Measurements from ENCODE around the gene RASGEF1C.

DNA sequence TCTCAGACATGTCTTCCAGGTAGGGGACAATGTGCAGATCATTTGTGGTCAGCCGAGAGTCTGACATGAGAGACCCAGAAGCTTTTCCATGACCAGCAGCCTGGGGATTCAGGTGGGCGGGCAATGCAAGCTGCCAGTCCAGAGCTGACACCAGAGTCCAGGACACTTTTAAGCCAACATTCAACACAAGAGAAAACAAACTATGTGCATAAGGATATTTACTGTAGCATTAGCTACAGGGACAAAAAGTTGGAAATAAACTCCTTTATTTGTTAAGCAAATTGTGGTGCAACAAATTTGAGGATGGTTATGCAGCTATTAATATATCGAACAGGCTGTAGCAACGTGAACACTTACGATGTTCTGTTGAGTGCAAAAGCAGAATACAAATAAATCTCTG lies 127.5 kb downstream of the RASGEF1C start:
- TF ChIP-seq BCL3 (IDR thresholded peaks at IDR 0.05; ENCODE audit: borderline replicate concordance, insufficient read depth, low read depth, low read length, poor library complexity, severe bottlenecking), result no peak
- TF ChIP-seq FOXK2 (IDR thresholded peaks at IDR 0.05), result no peak
- no peak for TF ChIP-seq CHD4 (IDR thresholded peaks at IDR 0.05)
- no peak for TF ChIP-seq HDGF (IDR thresholded peaks at IDR 0.05)
- TF ChIP-seq EGR1 (IDR thresholded peaks at IDR 0.05; ENCODE audit: borderline replicate concordance in 1 of 2, low read depth in 2 of 2, low read length in 2 of 2), result no peak
- no peak for TF ChIP-seq CTCF (IDR thresholded peaks at IDR 0.05 in 2 of 3, conservative IDR thresholded peaks at IDR 0.05 in 1 of 3; ENCODE audit: control insufficient read depth in 2 of 3, extremely low read depth in 1 of 3, insufficient read depth in 1 of 3, low read depth in 3 of 3, low read length in 3 of 3)
- TF ChIP-seq RCOR1 (conservative IDR thresholded peaks at IDR 0.05; ENCODE audit: low read depth, low read length), result no peak
- no peak for TF ChIP-seq EZH2 (IDR thresholded peaks at IDR 0.05; ENCODE audit: borderline replicate concordance, control insufficient read depth, low read depth, low read length)
- TF ChIP-seq EP300 (IDR thresholded peaks at IDR 0.05; ENCODE audit: borderline replicate concordance in 1 of 2, control insufficient read depth in 1 of 2, low read depth in 2 of 2, low read length in 2 of 2), result no peak
- TF ChIP-seq ASH2L (IDR thresholded peaks at IDR 0.05; ENCODE audit: borderline replicate concordance, low read depth), result no peak
- no peak for TF ChIP-seq ZBTB11 (CRISPR knock-in tag; IDR thresholded peaks at IDR 0.05)
- TF ChIP-seq KDM1A (IDR thresholded peaks at IDR 0.05; ENCODE audit: borderline replicate concordance), result no peak
- TF ChIP-seq CBFB (IDR thresholded peaks at IDR 0.05; ENCODE audit: low read depth), result no peak
- TF ChIP-seq SP1 (IDR thresholded peaks at IDR 0.05; ENCODE audit: low read depth, low read length), result no peak

Measured in GM12878 (cell line).